Body of pancreas (tissue), 4 donors: Measurements from ENCODE around the gene IGFBP7.

ENCODE experiments used
- CTCF ChIP-seq, 7 experiments: fragments of 450-650 bp in 4 of 7; fragments of 200-600 bp in 3 of 7; sonication (generic) in 3 of 7; IDR thresholded peaks; one replicate each; pipeline ENCODE4 v1.5.1; 2016 to 2019; ENCODE audit warnings: antibody characterized with exemption in 7 of 7
- POLR2A ChIP-seq, 3 donors: fragments of 450-650 bp; IDR thresholded peaks; one replicate each; pipeline ENCODE4 v1.6.1; 2016; ENCODE audit warnings: antibody characterized with exemption in 3 of 3, mild to moderate bottlenecking in 2 of 3

- TF ChIP-seq CTCF (IDR thresholded peaks at IDR 0.05) (no peak), POLR2A (IDR thresholded peaks at IDR 0.05) (no peak)
Observed at GRCh38 chr4:57043347-57044251, 66.6 kb downstream of the IGFBP7 start.
